Neuronal stem cell (in vitro differentiated cells): ENCODE results near the gene LGI1.

Source experiments
- DNase-seq: peaks from one replicate; pipeline ENCODE4 v3.0.0-alpha.2; 2013; ENCODE audit warnings: low spot score
- H2AFZ ChIP-seq: one replicate; pipeline ENCODE4 v1.6.1; 2013; ENCODE audit warnings: mild to moderate bottlenecking, low read length, inconsistent platforms
- H2AK5ac ChIP-seq: 2 replicates; pipeline ENCODE4 v1.6.1; 2013; ENCODE audit warnings: low read depth, mild to moderate bottlenecking, inconsistent platforms, low read length, moderate library complexity, mixed read lengths
- H2BK120ac ChIP-seq: 2 replicates; pipeline ENCODE4 v1.6.1; 2013; ENCODE audit warnings: low read depth, mild to moderate bottlenecking, inconsistent platforms, low read length, moderate library complexity, mixed read lengths
- H2BK12ac ChIP-seq: one replicate; pipeline ENCODE4 v1.6.1; 2013; ENCODE audit warnings: low read length, inconsistent platforms
- H2BK15ac ChIP-seq: 2 replicates; pipeline ENCODE4 v1.6.1; 2013; ENCODE audit warnings: mild to moderate bottlenecking, low read length, inconsistent platforms, mixed read lengths
- H2BK5ac ChIP-seq: one replicate; pipeline ENCODE4 v1.6.1; 2013; ENCODE audit warnings: inconsistent platforms, mild to moderate bottlenecking, low read length, moderate library complexity
- H3K14ac ChIP-seq: one replicate; pipeline ENCODE4 v1.6.1; 2013; ENCODE audit warnings: low read length, inconsistent platforms
- H3K18ac ChIP-seq: 2 replicates; pipeline ENCODE4 v1.6.1; 2013; ENCODE audit warnings: low read length, inconsistent platforms
- H3K23ac ChIP-seq: 2 replicates; pipeline ENCODE4 v1.6.1; 2013; ENCODE audit warnings: low read depth, mild to moderate bottlenecking, mixed read lengths, low read length, inconsistent platforms; ENCODE audit not compliant: poor library complexity
- H3K27ac ChIP-seq: replicated peaks from 3 replicates; pipeline ENCODE4 v1.5.1; 2013; ENCODE audit warnings: low read length, inconsistent platforms
- H3K27me3 ChIP-seq, 3 experiments: 2 replicates each; pipeline ENCODE4 v1.6.1; 2013; ENCODE audit warnings: low read length in 3 of 3, mild to moderate bottlenecking in 2 of 3, inconsistent platforms in 1 of 3, low read depth in 1 of 3, mixed read lengths in 1 of 3, moderate library complexity in 1 of 3; ENCODE audit not compliant: control insufficient read depth in 3 of 3, insufficient read depth in 3 of 3
- H3K36me3 ChIP-seq, 2 donors: replicated peaks in 1 of 2; 2 replicates each; pipeline ENCODE4 v1.6.1; 2013; ENCODE audit warnings: low read length in 2 of 2; ENCODE audit not compliant: control insufficient read depth in 2 of 2, insufficient read depth in 2 of 2
- H3K4ac ChIP-seq: 2 replicates; pipeline ENCODE4 v1.6.1; 2013; ENCODE audit warnings: inconsistent platforms, mild to moderate bottlenecking, low read length, moderate library complexity
- H3K4me1 ChIP-seq, 2 donors: 1 replicate in 1 of 2; 2 replicates in 1 of 2; pipeline ENCODE4 v1.6.1; 2013; ENCODE audit warnings: low read length in 2 of 2, low read depth in 1 of 2; ENCODE audit not compliant: control insufficient read depth in 2 of 2, insufficient read depth in 1 of 2
- H3K4me2 ChIP-seq: one replicate; pipeline ENCODE4 v1.6.1; 2013; ENCODE audit warnings: mild to moderate bottlenecking, low read length, inconsistent platforms; ENCODE audit not compliant: insufficient read depth, poor library complexity, severe bottlenecking
- H3K4me3 ChIP-seq, 2 donors: 2 replicates each; pipeline ENCODE4 v1.5.1; 2013; ENCODE audit warnings: low read length in 2 of 2, mild to moderate bottlenecking in 2 of 2, inconsistent platforms in 1 of 2, moderate library complexity in 1 of 2
- H3K79me1 ChIP-seq: one replicate; pipeline ENCODE4 v1.6.1; 2013; ENCODE audit warnings: low read depth, mild to moderate bottlenecking, inconsistent platforms, low read length, moderate library complexity
- H3K9ac ChIP-seq: one replicate; pipeline ENCODE4 v1.6.1; 2013; ENCODE audit warnings: mild to moderate bottlenecking, low read depth, low read length, inconsistent platforms; ENCODE audit not compliant: poor library complexity
- H3K9me3 ChIP-seq, 2 donors: replicated peaks in 1 of 2; 2 replicates each; pipeline versions ENCODE3 to v1.6.1; 2013; ENCODE audit warnings: low read length in 2 of 2, mild to moderate bottlenecking in 2 of 2, inconsistent platforms in 1 of 2, low read depth in 1 of 2, mixed read lengths in 1 of 2, moderate library complexity in 1 of 2; ENCODE audit not compliant: control insufficient read depth in 2 of 2, insufficient read depth in 1 of 2
- H4K8ac ChIP-seq: one replicate; pipeline ENCODE4 v1.6.1; 2013; ENCODE audit warnings: low read depth, mild to moderate bottlenecking, inconsistent platforms, low read length, moderate library complexity
- H4K91ac ChIP-seq: one replicate; pipeline ENCODE4 v1.6.1; 2013; ENCODE audit warnings: low read length, low read depth, mild to moderate bottlenecking, inconsistent platforms; ENCODE audit not compliant: poor library complexity
- WGBS, 2 donors: extraction: QIAGEN DNeasy Blood & Tissue Kit; methylation state at CpG; one replicate each; pipeline ENCODE4 v1.1.7; 2013; ENCODE audit warnings: missing lambda C conversion rate in 2 of 2, mixed read lengths in 1 of 2; ENCODE audit not compliant: insufficient read length in 2 of 2, insufficient replicate concordance in 1 of 2; ENCODE audit errors: extremely low coverage in 2 of 2; 5-methylcytosine and 5-hydroxymethylcytosine counted together

LGI1 gene

DNA sequence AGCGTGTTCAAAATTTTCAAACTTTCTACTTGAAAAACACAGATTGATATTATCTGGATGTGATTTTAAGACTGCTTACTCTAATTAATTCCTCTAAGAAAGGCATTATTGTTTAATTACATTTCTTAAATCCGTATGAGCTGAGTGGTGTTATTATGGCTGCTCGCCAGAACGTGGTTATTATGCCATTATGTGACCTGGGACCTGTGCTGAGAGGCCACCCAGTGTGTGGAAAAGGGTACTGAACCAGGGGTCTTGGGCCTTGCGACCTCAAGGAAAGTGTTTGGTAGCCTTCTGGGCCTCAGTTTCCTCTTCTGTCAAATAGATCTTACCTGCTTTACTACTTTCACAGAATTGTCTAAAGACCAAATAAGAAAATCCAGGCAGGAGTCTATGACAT is 15.4 kb downstream of the LGI1 start:
- H2BK120ac ChIP-seq, result no peak overlapping the region
- no peak overlapping the region for H3K4me3 ChIP-seq
- H3K4me1 ChIP-seq, result peaks cover 8 to 16% of the 10 kb centered on the region in 2 donors
- H3K9ac ChIP-seq, result no peak overlapping the region
- no peaks in the 10 kb centered on the region for H3K36me3 ChIP-seq
- no peaks in the 10 kb centered on the region for H3K27me3 ChIP-seq
- H2AK5ac ChIP-seq, result no peak overlapping the region
- no CpG with 5 or more reads among the region's 5 CpGs for WGBS, 2 donors
- no peak overlapping the region for H3K14ac ChIP-seq
- no peak overlapping the region for H3K27ac ChIP-seq
- no peak overlapping the region for H2BK5ac ChIP-seq
- no peak overlapping the region for H2BK12ac ChIP-seq
- no peak overlapping the region for H2AFZ ChIP-seq
- no peak overlapping the region for H3K18ac ChIP-seq
- H3K9me3 ChIP-seq, result peaks cover 0 to 3% of the 10 kb centered on the region in 2 donors
- no peak overlapping the region for H3K23ac ChIP-seq
- no peaks in the 10 kb centered on the region for H3K79me1 ChIP-seq
- no peak overlapping the region for H4K8ac ChIP-seq
- no peak overlapping the region for H3K4me2 ChIP-seq
- H2BK15ac ChIP-seq, result no peak overlapping the region
- no peak overlapping the region for H4K91ac ChIP-seq
- no peak for DNase-seq
- no peak overlapping the region for H3K4ac ChIP-seq

DNA sequence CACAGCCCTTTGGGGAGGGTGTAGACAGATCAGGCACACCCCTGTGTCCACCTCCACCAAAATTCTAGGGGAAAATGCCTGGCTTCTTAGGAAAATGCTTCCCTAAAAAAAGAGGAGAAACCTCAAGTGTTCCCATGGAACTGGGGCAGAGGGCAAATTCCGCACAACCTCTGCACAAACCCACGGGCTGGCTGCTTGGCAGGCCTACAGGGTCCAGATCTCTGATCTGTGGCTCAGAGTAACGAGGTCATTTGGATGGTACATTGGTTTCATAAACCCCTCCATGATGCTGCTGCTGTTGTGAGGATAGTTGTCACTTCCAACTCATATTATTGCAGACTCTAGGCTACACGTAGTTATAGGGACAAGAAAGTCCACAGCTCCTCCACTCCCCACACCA is 16.0 kb downstream of the LGI1 start:
- DNase-seq, result no peak
- Histone ChIP-seq H2AFZ (no peak overlapping the region), H3K4me2 (no peak overlapping the region), H2BK15ac (no peak overlapping the region), H3K18ac (peak overlapping the region; percentile 62), H3K4ac (no peak overlapping the region), H2BK5ac (no peak overlapping the region), H3K23ac (no peak overlapping the region), H2BK12ac (no peak overlapping the region), H2BK120ac (no peak overlapping the region), H4K8ac (no peak overlapping the region), H3K4me1 (peaks cover 8 to 17% of the 10 kb centered on the region in 2 donors), H3K14ac (no peak overlapping the region), H3K27ac (no peak overlapping the region), H3K4me3 (no peak overlapping the region), H2AK5ac (no peak overlapping the region), H3K9ac (no peak overlapping the region), H3K79me1 (no peaks in the 10 kb centered on the region), H3K9me3 (peaks cover 0 to 3% of the 10 kb centered on the region in 2 donors), H3K36me3 (no peaks in the 10 kb centered on the region), H4K91ac (no peak overlapping the region), H3K27me3 (no peaks in the 10 kb centered on the region)
- no CpG with 5 or more reads among the region's 4 CpGs for WGBS, 2 donors

DNA sequence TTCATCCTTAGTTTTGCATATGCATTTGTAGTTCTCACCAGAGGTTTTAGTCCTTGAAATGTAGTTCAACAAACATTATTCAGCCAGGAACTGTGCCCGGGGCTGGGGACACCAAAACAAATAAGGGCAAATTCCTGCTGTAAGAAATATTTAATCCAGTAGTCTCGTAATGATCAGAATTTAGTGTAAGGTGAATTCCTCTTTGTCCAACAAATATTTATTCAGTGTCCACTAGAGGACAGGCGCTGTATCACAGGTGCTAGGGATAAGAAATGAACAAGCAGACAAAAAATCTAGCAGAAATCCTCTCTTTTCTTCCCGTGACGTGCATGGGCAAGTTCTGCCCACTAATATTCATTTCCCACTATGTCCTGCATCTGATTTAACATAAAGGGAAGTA is 17.6 kb downstream of the LGI1 start:
- H3K9me3 ChIP-seq, result no peaks in the 10 kb centered on the region
- no peak overlapping the region for H3K27ac ChIP-seq
- H3K14ac ChIP-seq, result no peak overlapping the region
- H2BK12ac ChIP-seq, result no peak overlapping the region
- no peak overlapping the region for H2BK120ac ChIP-seq
- H3K4me3 ChIP-seq, result no peak overlapping the region
- H3K4me1 ChIP-seq, result peaks cover 3 to 9% of the 10 kb centered on the region in 2 donors
- no peaks in the 10 kb centered on the region for H3K36me3 ChIP-seq
- no peak for DNase-seq
- WGBS, 2 donors, result no CpG with 5 or more reads among the region's 5 CpGs
- H3K27me3 ChIP-seq, result no peaks in the 10 kb centered on the region
- H3K4ac ChIP-seq, result no peak overlapping the region
- no peaks in the 10 kb centered on the region for H3K79me1 ChIP-seq
- no peak overlapping the region for H4K91ac ChIP-seq
- no peak overlapping the region for H2BK5ac ChIP-seq
- no peak overlapping the region for H3K18ac ChIP-seq
- H2BK15ac ChIP-seq, result no peak overlapping the region
- H3K9ac ChIP-seq, result no peak overlapping the region
- H4K8ac ChIP-seq, result no peak overlapping the region
- H2AK5ac ChIP-seq, result no peak overlapping the region
- no peak overlapping the region for H2AFZ ChIP-seq
- no peak overlapping the region for H3K23ac ChIP-seq
- no peak overlapping the region for H3K4me2 ChIP-seq

DNA sequence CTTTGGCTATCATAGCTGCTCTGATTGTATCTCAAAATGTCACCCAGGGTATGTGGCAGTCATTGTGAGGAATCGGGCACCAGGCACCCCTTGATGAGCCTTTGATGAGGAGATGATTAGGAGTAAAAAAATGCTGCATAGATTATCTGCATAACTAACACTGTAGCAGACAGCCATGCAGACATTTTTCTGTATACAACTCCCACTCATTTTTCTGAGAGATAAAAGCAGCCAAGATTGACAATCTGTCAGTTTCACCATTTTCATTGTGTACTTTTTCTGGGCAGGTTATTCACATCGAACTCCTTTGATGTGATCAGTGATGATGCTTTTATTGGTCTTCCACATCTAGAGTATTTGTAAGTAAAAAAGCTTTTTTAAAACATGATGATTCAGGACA is 19.4 kb downstream of the LGI1 start:
- Histone ChIP-seq H3K9ac (no peak overlapping the region), H3K4ac (no peak overlapping the region), H4K91ac (no peak overlapping the region), H4K8ac (no peak overlapping the region), H3K4me3 (no peak overlapping the region), H3K4me2 (no peak overlapping the region), H3K23ac (no peak overlapping the region), H2AK5ac (no peak overlapping the region), H2AFZ (peak overlapping the region; percentile 32), H3K18ac (no peak overlapping the region), H3K27me3 (no peaks in the 10 kb centered on the region), H3K27ac (no peak overlapping the region), H3K9me3 (no peaks in the 10 kb centered on the region), H2BK120ac (no peak overlapping the region), H2BK12ac (no peak overlapping the region), H3K36me3 (no peaks in the 10 kb centered on the region), H2BK15ac (no peak overlapping the region), H3K4me1 (peaks cover 3 to 8% of the 10 kb centered on the region in 2 donors), H3K79me1 (no peaks in the 10 kb centered on the region), H3K14ac (no peak overlapping the region), H2BK5ac (no peak overlapping the region)
- no CpG with 5 or more reads among the region's 2 CpGs for WGBS, 2 donors
- DNase-seq, result no peak
